ENCODE measurements around the gene NCAPH2.

NCAPH2 gene

DNA sequence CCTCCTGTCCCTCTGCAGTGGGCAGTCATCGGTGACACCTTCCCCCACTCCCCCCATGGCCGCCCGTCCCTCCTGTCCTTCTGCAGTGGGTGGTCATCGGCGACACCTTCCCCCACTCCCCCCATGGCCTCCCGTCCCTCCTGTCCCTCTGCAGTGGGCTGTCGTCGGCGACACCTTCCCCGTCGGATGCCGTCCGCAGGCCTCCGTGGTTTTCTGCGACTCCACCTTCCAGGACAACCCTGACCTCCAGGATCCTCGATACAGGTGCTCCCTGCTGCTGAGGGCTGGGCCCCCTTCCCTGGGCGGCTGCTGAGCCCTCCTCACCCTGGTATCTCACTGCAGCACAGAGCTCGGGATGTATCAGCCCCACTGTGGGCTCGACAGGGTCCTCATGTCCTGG, 19.1 kb upstream of the NCAPH2 start:
- in situ Hi-C loops (cut with MboI; ENCODE audit: low sequenced_read_pairs), result no loop called here

DNA sequence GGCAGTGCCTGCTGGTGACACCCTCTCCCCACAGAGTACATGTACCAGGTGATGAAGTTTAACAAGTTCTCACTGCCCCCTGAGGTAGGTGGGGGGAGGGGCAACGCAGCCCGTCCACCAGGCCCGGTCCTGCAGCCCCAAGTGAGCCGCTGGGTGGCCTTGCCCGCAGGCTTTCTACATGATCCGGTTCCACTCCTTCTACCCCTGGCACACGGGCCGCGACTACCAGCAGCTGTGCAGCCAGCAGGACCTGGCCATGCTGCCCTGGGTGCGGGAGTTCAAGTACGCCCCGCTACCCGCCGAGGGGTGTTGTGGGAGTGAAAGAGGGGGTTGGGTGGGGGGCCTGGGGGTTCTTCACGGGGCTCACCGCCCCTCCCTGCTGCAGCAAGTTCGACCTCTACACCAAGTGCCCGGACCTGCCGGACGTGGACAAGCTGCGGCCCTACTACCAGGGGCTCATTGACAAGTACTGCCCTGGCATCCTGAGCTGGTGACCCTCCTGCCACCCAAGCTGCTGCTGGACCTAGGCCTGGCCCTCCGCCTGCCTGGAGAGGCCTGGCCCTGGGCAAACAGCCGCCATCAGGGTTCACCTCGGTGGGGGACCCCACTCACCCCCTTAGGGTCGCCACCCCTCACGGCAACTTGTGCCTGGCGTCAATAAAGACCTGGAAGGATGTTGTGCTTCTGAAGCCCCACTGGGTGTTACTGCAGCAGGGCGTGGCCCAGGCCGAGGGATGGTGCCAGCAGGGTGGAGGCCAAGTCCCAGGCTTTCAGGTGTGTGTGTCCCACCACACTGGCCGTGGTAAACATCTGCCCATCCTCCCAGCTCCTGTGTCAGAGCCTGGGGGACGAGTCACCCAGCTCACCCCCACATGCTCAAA, 18.4 kb upstream of the NCAPH2 start:
- in situ Hi-C loops (cut with MboI; ENCODE audit: low sequenced_read_pairs), result loop anchor here (10.0 kb wide), 1 partner anchor 235 kb away; the partner anchor contains the start of gene HDAC10

DNA sequence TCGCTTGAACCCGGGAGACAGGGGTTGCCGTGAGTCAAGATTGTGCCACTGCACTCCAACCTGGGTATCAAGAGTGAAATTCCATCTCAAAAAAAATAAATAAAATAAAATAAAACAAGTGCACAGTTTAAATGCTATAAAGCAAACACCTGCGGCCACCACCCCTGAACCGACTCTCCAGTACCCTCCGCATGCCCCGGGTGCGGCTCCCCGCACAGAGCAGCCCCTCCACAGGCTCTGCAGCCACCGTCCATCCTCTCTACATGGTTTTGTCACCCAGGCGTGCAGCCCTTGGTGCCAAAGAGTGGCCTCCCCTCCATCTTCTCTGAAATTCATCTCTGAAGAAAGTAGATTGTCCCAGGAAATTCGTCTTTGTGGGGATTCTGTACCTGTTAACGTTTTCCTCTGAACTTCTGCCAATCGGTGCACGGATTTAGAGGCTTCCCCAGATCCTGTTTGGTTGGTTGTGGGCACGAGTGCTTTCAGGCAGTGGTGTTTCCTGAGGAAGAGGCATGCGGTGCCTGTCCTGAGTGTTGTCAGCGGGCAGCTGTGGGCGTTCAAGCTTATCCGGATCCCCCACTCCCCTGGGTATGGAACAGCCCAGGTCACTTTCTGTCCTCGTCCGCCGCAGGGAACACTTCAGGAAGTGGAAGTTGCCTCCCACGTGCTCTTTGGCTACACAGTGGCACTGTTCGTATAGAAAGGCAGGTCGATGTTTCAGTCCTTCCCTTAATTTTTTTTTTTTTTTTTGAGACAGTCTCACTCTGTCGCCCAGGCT, 17.3 kb upstream of the NCAPH2 start:
- in situ Hi-C loops (cut with MboI; ENCODE audit: low sequenced_read_pairs), result loop anchor here (10.0 kb wide), 1 partner anchor 236 kb away; the partner anchor contains the start of gene HDAC10

DNA sequence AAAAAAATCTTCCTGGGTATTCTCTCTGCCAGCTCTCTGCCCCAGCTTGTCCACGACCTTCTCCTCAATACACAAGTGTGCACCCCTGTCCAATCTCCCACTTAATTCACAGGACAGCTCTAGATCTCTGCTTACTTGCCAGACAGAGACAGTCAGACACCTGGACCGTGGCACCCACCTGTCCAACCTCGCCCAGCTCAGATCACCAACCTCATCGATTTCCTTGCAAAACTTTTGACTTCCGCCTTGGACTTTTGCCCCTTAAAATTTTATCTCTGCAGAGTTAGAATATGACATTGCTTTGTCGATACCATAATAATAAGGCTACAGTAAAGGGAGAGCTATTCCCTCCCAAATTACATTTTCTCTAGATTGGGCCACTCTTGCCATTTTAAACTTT, 10.9 kb upstream of the NCAPH2 start:
- in situ Hi-C loops (cut with MboI; ENCODE audit: low sequenced_read_pairs), result loop anchor here (10.0 kb wide), 1 partner anchor 242 kb away; the partner anchor contains the start of gene HDAC10

DNA sequence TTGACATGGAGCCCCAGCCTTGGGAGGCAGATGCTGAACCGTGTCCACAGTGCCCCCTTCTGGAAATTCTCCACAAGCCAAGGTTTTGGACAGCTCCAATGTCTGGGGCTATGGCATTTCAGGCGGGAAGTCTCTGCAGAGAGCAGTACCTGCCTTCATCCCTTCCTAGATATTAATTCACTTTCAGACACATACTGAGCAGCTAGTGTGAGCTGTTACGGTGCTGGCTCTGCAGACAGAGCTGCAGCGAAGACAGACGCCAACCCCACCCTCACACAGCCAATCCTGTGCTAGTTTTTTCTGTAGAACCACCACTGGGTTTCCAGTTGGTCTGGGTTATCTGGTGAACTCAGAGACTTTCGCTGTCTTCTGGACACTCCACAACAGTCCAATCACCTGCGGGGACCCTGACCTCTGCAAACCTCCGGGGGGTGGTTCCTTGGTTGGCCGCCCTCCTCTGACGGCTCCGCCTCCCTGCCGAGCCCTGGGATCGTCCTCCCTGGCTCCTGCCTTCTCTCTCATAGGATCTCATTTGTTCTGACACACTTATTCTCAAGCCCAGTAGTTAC, 9.6 kb upstream of the NCAPH2 start:
- in situ Hi-C loops (cut with MboI; ENCODE audit: low sequenced_read_pairs), result loop anchor here (10.0 kb wide), 1 partner anchor 244 kb away; the partner anchor contains the start of gene HDAC10

DNA sequence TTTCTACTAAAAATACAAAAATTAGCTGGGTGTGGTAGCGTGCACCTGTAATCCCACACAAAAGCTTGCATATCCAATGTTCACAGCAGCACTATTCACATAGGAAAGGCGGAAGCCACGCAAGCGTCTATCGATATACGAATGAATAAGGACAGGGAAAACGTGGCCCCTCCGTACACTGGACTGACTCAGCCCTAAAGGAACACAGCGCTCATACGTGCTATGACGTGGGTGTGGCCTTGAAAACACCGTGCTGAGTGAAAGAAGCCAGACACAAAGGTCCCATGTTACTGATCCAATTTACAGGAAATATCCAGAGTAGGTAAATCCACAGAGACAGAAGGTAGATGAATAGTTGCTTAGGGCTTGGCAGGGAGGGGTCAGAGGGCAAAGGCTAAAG, 7.6 kb upstream of the NCAPH2 start:
- in situ Hi-C loops (cut with MboI; ENCODE audit: low sequenced_read_pairs), result no loop called here

DNA sequence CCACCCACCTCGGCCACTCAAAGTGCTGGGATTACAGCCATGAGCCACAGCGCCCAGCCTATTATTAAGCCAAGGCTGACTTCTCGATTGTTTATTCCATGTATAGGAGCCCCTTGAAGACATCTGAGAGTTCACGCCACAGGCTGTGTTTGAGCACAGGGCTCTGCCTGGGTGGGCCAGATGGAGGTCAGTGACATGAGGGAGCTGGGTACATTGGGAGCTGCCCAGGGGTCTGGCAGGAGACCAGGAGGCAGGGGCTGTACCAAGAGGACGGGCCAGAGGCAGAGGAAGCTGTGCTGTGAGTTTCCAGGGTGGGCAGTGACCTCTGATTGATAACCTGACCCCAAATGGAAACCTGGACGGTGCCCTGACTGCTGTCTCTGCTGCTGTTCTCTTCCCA, 5.9 kb upstream of the NCAPH2 start:
- in situ Hi-C loops (cut with MboI; ENCODE audit: low sequenced_read_pairs), result no loop called here

DNA sequence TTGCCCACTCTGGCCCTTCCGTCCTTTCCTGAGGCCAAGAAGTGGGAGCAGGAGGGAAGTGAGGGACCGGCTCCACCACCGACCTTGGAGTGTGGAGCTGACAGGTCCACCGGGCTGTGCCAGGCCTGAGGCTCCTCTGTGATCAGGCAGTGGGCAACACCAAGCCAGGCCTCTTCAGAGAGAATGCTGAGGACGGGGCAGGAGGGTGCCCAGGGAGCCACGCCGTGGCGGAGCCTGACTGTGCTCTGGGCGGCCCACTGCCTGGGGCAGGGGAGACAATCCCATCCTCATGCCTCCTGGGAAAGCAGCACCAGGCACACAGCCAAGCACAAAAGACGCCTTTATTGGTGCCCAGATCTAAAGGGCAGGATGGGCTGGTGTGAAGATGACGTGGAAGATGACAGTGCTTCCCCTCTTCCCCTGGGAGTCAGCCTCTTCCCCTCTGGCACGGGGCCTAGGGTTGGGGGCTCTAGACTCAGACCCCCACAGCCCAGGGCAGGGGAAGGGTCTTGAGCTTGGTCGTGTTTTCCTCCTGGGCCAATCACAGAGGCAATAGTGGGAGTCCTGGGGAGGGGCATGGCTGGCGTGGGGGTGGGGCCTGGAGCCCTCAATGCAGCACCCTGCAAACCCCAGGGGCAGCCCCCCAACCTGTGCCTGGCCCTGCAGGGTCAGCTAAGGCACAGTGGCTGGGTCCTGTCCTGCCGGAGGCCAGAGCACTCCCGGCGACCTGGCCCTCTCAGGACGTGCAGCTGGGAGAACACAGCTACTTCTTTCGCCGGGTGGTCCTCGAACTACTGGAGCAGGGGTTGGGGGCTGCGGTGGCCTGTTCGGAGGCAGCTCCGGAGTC, 5.2 kb upstream of the NCAPH2 start:
- in situ Hi-C loops (cut with MboI; ENCODE audit: low sequenced_read_pairs), result no loop called here

DNA sequence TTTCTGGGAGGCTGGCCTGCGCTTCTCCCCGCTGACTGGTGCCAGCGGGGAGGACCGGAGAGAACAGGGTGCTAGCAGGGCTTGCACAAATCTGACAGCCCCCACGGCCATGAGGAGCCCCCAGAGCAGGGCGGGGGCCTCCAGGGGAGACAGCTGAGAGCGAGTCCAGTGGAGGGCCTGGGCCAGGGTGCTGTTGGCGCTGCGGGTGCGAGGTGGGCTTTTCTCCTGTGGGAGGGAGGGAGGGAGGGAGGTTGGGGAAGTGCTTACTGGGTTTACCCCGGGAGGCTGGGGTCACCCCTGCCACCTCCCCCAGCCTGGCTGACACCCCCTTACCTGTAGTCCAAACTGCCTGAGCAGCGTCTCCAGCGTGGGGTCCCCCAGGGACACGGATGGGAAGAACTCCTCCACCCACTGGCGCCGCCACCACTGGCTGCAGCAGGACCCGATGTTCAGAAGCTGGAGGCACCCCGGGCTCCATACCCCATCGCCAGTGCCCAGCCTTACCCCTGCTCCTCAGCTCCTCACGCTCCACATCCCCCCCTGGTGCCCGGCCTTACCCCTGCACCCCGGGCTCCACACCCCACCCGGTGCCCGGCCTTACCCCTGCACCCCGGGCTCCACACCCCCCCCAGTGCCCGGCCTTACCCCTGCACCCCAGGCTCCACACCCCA, 4.4 kb upstream of the NCAPH2 start:
- in situ Hi-C loops (cut with MboI; ENCODE audit: low sequenced_read_pairs), result no loop called here

DNA sequence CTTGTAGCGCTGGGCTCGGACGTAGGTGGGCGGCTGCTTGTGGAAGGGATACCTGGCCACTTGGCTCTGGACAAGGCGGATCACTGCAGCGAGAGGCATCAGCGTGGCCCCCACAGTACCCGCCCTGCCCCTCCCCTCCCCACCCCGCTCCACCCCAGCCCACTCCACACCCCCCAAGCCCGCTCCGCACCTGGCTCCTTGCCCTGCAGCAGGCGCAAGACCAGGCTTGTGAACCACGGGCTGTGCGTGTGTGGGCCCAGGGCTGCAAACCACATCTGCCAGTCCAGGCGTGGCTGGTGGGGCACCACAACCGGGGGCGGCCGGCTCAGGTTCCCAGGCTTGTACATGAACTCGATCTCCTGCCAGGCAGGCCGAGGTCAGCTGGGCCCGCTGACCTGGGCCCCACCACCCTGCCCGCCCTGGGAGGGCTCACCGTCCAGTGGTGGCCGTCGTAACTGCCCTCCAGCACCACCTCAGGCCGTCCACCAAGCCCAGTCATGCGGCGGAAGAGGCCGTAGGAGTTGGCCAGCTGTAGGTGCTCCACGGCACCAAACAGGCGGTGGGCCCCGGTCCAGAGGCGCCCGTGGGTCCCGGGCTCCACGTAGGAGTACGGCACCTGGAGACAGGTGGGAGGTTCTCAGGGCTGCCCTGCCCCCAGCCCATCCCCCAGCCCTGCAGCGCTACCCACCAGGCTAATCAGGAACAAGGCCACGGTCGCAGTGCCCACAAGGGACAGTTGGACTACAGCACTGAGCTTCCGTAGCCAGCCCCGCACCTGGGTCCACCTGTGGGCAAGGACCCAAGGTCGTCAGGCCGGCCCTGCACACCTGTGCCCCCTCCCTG, 3.4 kb upstream of the NCAPH2 start:
- in situ Hi-C loops (cut with MboI; ENCODE audit: low sequenced_read_pairs), result no loop called here

DNA sequence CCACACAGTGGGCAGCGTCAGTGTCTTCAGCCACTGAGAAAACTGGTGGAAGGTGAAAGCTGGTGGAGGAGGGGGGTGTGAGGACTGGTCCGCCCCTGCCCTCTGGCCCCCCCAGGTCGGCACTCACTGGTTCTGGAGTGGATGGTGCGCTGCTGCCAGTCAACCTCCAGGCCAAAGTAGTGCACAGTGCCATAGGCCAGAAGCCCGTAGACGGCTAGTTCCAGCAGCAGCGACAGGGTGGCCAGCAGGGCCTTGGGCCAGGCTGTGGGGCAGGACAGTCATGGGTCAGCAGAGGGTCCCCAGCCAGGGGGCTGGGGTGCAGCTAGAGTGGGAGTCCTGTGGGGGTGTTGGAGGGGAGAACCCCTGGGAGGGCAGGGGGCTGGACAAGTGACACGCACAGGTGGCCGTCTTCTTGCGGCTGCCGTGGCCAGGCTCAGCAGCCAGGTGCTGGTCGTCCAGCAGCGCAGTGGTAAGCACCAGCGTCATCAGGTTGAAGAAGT, 2.7 kb upstream of the NCAPH2 start:
- in situ Hi-C loops (cut with MboI; ENCODE audit: low sequenced_read_pairs), result no loop called here

DNA sequence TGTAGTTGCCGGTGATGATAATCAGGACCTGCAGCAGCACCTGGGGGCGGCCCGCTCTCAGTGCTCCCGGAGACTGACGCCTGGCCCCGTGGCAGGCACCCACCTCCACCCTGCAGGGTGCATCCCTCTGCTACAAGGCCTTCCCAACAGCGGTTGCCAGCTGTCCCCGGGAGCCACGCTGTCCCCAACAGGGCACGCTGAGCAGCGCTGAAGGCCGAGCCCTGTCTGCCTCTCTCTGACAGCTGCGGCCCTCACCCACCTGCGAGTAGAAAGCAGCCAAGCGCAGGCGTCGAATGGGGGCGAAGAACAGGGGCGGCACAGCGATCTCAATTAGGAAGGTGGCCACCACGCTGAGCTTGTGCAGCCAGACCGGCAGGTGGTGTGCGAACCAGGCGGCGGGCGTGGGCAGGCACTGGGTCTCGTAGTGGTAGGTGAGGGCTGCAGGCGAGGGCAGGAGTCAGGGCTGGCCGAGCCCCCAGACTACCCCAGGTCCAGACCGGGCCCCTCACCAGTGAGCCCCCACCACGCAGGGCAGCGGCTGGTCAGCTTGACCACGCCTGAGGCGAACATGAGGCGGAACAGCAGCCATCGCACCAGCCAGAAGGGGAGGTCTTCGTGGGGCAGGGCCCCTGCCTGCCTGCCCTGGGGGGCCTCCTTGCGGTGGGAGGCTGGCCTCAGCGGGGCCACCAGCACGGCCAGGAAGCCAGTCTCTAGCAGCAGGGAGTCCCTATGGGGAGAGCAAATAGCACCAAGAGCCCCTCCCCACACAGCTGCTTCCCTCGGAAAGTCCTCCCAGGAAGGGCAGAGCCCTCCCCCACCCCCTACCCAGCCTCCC, 2.0 kb upstream of the NCAPH2 start:
- in situ Hi-C loops (cut with MboI; ENCODE audit: low sequenced_read_pairs), result no loop called here

DNA sequence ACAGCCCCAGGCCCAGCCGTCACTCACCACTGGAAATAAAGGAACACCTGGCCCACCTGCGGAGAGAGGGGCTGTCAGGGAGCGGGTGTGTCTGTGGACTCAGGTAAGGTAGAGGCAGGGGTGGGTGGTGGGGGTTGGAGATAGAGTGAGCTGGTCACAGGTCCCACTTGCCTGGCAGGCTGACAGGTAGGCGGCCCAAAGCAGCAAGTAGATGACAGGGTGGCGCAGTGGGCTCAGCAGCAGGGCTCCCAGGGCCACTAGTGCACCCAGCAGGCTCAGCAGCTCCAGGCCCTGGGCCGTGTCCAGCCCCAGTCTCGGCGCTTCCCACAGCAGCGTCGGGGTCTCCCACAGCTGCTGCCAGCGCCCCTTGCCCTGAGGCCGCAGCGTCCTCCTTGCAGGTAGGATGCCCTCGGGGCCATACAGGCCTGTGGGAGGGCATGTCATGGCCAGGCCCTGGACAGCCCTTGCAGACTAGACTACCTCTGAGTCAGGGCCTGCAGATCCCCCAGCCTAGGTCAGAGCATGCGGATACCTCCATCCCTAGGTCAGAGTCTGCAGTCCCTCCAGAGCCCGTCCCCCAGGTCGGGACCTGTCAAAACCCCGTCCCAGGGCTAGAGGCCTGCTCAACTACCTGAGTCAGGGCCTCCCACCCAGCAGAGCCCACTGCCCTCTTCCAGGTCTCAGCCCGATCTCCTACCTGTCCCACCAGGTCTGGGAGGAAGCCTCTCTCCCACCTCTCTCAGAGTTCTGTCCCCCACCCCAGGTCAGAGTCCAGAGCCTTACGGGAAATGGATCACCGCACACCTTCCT, 1.2 kb upstream of the NCAPH2 start:
- in situ Hi-C loops (cut with MboI; ENCODE audit: low sequenced_read_pairs), result no loop called here

DNA sequence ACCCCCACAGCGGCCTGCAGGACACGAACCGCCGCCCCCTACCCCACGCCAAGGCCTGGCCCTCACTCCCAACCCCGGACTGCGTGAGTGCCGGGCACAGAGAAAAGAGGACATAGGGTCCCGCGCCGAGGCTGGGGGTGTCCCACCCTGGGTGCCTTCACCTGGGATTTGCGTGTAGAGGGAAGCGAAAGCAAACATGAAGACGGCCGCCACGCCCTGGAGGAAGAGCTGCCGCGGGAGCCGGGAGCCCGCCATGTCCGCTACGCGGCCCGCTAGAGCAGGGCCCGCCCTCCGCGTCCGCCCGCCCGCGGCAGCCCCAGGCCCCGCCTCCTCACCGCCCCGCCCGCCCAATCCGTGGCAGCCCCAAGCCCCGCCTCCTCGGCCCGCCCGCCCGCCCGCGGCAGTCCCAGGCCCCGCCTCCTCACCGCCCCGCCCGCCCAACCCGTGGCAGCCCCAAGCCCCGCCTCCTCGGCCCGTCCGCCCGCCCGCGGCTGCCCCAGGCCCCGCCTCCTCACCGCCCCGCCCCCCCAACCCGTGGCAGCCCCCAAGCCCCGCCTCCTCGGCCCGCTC, 518 bp upstream of the NCAPH2 start, which contains the start of gene LMF2:
Gene LMF2 (minus strand): TSS at position 282 of the 570 bp plus-strand sequence. CDS start 27 bp downstream, at position 255.
- in situ Hi-C loops (cut with MboI; ENCODE audit: low sequenced_read_pairs), result no loop called here

DNA sequence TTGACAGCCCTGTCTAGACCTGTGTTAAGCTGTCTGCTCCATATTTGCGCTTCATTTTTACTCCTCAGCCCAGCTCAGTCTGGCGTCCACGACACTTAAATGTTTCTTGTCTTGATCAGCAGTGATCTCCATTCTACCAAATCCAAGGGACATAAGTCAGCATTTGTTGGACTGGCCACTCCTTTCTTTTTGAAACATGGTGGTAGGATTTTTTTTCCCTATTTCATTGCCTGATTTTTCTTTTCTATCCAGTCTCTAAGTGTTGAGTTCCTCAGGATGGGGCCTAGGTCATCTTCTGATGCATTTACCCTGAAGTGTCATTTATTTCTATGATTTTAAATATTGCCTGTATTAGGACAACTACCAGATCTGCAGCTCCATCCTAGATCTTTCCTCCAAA, 873 bp downstream of the NCAPH2 start:
- in situ Hi-C loops (cut with MboI; ENCODE audit: low sequenced_read_pairs), result no loop called here

DNA sequence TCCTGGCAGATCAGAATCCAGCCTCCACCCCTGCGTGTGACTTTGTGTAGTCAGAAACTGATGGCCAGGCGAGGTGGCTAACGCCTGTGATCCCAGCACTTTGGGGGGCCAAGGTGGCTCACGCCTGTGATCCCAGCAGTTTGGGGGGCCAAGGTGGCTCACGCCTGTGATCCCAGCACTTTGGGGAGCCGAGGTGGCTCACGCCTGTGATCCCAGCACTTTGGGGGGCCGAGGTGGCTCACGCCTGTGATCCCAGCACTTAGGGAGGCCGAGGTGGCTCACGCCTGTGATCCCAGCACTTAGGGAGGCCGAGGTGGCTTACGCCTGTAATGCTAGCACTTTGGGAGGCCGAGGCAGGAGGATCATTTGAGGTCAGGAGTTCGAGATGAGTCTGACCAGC, 5.2 kb downstream of the NCAPH2 start:
- in situ Hi-C loops (cut with MboI; ENCODE audit: low sequenced_read_pairs), result no loop called here

DNA sequence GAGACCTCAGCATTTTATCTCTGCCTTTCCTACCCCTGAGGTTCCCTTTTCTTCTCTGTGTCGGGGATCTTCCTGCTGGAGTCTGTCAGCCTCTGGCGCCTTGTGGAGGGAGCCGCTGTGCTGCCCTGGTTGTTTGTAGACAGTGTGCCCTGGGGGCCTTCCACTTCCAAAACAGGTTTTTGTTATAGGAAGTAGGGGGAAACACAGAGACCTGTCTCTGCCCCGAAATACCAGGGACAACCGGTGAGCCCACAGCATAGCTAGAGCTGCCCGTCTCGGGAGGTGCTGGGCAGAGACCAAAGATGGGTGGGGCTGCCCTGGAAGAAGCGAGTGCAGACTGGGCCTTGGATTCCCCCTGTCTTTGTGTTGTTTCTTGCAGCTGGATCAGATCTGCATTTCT, 8.0 kb downstream of the NCAPH2 start:
- in situ Hi-C loops (cut with MboI; ENCODE audit: low sequenced_read_pairs), result no loop called here

Data from HL-60/S4 treated with retinoic acid at 250 ng/mL for 4 days and 3 days (cell line).